ENCODE data around the gene SPECC1L. TPM values are rescaled to one million over a fixed set of nuclear protein-coding genes. Genes with fewer than 3 reads are reported as not detected.

The SPECC1L gene
- total and polyA plus RNA-seq, 10 of the 15 experiments (the other 5 are each of a cell fraction or from before 2014, with no cell fraction given) = 1.9 to 40.6 (median 19.1) TPM

DNA sequence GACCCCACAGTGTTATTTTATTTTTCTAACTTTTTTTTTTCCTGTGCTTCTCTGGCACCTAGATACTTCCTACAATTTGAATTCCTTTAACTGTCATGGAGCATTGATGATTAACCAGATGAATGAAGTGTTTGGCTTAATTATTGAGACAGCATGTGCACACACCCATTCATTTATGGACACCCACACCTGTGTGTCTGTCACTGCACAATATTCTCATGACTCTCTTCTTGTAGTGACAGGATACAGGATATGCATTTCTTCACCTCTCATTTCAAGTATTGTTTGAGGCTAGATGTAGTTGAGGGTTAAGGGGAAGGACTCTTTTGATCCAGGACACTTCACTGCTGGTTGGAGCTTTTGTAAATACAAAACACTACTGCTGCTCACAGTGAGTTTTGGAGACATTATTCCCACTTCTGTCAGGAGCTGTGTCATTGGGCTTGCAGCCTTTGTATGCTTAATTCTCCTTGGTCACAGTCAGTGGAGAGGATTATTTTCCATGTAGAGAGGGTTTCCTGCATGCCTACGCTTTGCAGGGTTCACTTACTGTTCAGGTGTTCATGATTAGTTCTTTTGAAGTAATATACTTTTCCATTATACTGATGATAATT, 33.5 kb downstream of the SPECC1L start:
- TF ChIP-seq LARP7 (IDR thresholded peaks at IDR 0.05) (no peak), RBBP5 (conservative IDR thresholded peaks at IDR 0.05) (no peak), NBN (IDR thresholded peaks at IDR 0.05) (no peak), TCF7 (IDR thresholded peaks at IDR 0.05; ENCODE audit: borderline replicate concordance) (no peak), IRF4 (IDR thresholded peaks at IDR 0.05; ENCODE audit: low read depth, low read length) (no peak), POLR2AphosphoS2 (IDR thresholded peaks at IDR 0.05; ENCODE audit: low read depth, low read length) (no peak), PBX3 (IDR thresholded peaks at IDR 0.05; ENCODE audit: insufficient replicate concordance, low read depth, low read length) (no peak), ATF7 (IDR thresholded peaks at IDR 0.05; ENCODE audit: low read depth) (no peak), BCL3 (IDR thresholded peaks at IDR 0.05; ENCODE audit: borderline replicate concordance, insufficient read depth, low read depth, low read length, poor library complexity, severe bottlenecking) (no peak), CBX3 (IDR thresholded peaks at IDR 0.05; ENCODE audit: borderline replicate concordance, low read depth) (no peak), POLR2AphosphoS5 (IDR thresholded peaks at IDR 0.05; ENCODE audit: low read length) (no peak), ZNF622 (IDR thresholded peaks at IDR 0.05) (no peak), FOS (IDR thresholded peaks at IDR 0.05; ENCODE audit: borderline replicate concordance, extremely low read depth, insufficient read length) (no peak), GABPA (IDR thresholded peaks at IDR 0.05; ENCODE audit: low read depth) (no peak), TBL1XR1 (IDR thresholded peaks at IDR 0.05; ENCODE audit: low read depth, low read length) (no peak)
- Histone ChIP-seq H3K4me2 (ENCODE audit: control insufficient read depth, insufficient read depth) (no peak overlapping the region), H3K4me1 (ENCODE audit: control insufficient read depth, insufficient read depth, low read length) (peaks cover 7% of the 10 kb centered on the region; the same call in 1 of the 2 replicates), H3K9ac (ENCODE audit: control insufficient read depth, insufficient read depth, low read length) (no peak overlapping the region), H3K79me2 (ENCODE audit: control insufficient read depth, insufficient read depth, low read length) (peaks cover 5% of the 10 kb centered on the region), H3K36me3 (ENCODE audit: control insufficient read depth in 2 of 2, insufficient read depth in 2 of 2, low read length in 1 of 2) (peaks cover 12 to 24% of the 10 kb centered on the region in 2 experiments), H3K27ac (ENCODE audit: control insufficient read depth, insufficient read depth) (no peak overlapping the region), H2AFZ (ENCODE audit: control insufficient read depth, low read depth, low read length) (no peak overlapping the region), H3K9me3 (replicated peaks; ENCODE audit: control insufficient read depth, insufficient read depth, low read length) (no peaks in the 10 kb centered on the region), H3K4me3 (no peak overlapping the region), H4K20me1 (ENCODE audit: control insufficient read depth, insufficient read depth) (0 out of 2 replicates have a peak, but pooled peaks cover 3% of the 10 kb centered on the region), H3K27me3 (replicated peaks in 1 of 2; ENCODE audit: control insufficient read depth in 2 of 2, insufficient read depth in 2 of 2, low read length in 1 of 2) (no peaks in the 10 kb centered on the region)
- ChIA-PET SMC1A (ENCODE audit: uncharacterized antibody, unreplicated experiment) (no interaction called here), POLR2A (no interaction called here), RAD21 (ENCODE audit: unreplicated experiment) (no interaction called here), CTCF (interaction anchor here (0.6 kb wide), 1 partner anchor 711 kb away, joined by 3 read pairs; no protein-coding TSS in a partner anchor)
- FAIRE-seq = no peak
- no peak for ATAC-seq
- BruUV-seq (replicated peaks) = no TSS peak
- no peak for DNase-seq (ENCODE audit: low read depth, low spot score)
- in situ Hi-C loops (cut with MboI) = no loop called here
- intact Hi-C loops (cut with micrococcal nuclease; ENCODE audit: unreplicated experiment) = no loop called here
- 94% methylated on average over 1 of the region's 1 CpG for WGBS (ENCODE audit: insufficient coverage, insufficient replicate concordance, low lambda C conversion rate, missing lambda C conversion rate)
